Measurements from ENCODE around the gene FUZ. TPM values are rescaled to one million over a fixed set of nuclear protein-coding genes. Genes with fewer than 3 reads are reported as not detected.

The FUZ gene
- total and polyA plus RNA-seq, 2 of the 8 experiments (the other 6 are each of a cell fraction or from before 2014, with no cell fraction given), result 28.4 to 33.9 TPM

- H2AK5ac ChIP-seq (ENCODE audit: low read depth, low read length), result no peak overlapping the region
- no peak overlapping the region for H2AFZ ChIP-seq (ENCODE audit: low read length)
- FAIRE-seq (no peak), DNase-seq (ENCODE audit: low read depth in 1 of 2, low spot score in 2 of 2) (no peak)
- no peak overlapping the region for H2BK120ac ChIP-seq (replicated peaks; ENCODE audit: low read depth, low read length)
- no peak overlapping the region for H3K4me2 ChIP-seq (ENCODE audit: insufficient read depth in 1 of 2, low read depth in 2 of 2, low read length in 2 of 2)
- H3K79me2 ChIP-seq (ENCODE audit: control insufficient read depth in 1 of 2, insufficient read depth in 2 of 2, low read length in 2 of 2), result no peaks in the 10 kb centered on the region
- H2BK15ac ChIP-seq (ENCODE audit: low read length), result no peak overlapping the region
- H4K91ac ChIP-seq (replicated peaks; ENCODE audit: insufficient read length, low read length), result no peak overlapping the region
- CTCF ChIA-PET (ENCODE audit: partially characterized antibody), result interaction anchor here (1.1 to 2.2 kb wide), 8 partner anchors 11 to 215 kb away, joined by 3 to 13 read pairs (median 4); partner anchors contain the start of gene ZNF473
- H3K56ac ChIP-seq (replicated peaks; ENCODE audit: insufficient read length, low read depth, low read length), result no peak overlapping the region
- H3K36me3 ChIP-seq (ENCODE audit: control insufficient read depth in 2 of 4, insufficient read depth in 4 of 4, low read length in 3 of 4), result no peaks in the 10 kb centered on the region
- no peak overlapping the region for H3K18ac ChIP-seq (ENCODE audit: extremely low read depth, low read length)
- WGBS, 2 experiments (ENCODE audit: extremely low coverage in 1 of 2, insufficient coverage in 1 of 2, insufficient read length in 1 of 2, insufficient replicate concordance in 2 of 2, low coverage in 1 of 2, low lambda C conversion rate in 2 of 2, missing lambda C conversion rate in 1 of 2), result 86% methylated on average over 6 of the region's 6 CpGs; no CpG with 5 or more reads in 1 of the 2 experiments
- peaks cover 0 to 8% of the 10 kb centered on the region in 2 experiments for H4K20me1 ChIP-seq (replicated peaks in 1 of 2; ENCODE audit: control insufficient read depth in 1 of 2, insufficient read depth in 2 of 2, low read length in 2 of 2)
- peaks cover 2% of the 10 kb centered on the region; the same call in 1 of the 2 replicates for H3K23me2 ChIP-seq (ENCODE audit: low read depth, low read length)
- no peak overlapping the region for H3K4ac ChIP-seq (replicated peaks; ENCODE audit: insufficient read length, low read depth, low read length)
- H2BK5ac ChIP-seq (ENCODE audit: low read depth, low read length), result no peak overlapping the region
- H3K14ac ChIP-seq (ENCODE audit: insufficient read length), result no peak overlapping the region
- H3K27ac ChIP-seq (ENCODE audit: low read depth, low read length), result no peak overlapping the region
- no peak overlapping the region for H2BK20ac ChIP-seq (ENCODE audit: low read length)
- no peak overlapping the region for H4K5ac ChIP-seq (ENCODE audit: insufficient read length, low read depth, low read length)
- no peak overlapping the region for H3K4me3 ChIP-seq (ENCODE audit: extremely low read depth in 1 of 4, insufficient read depth in 2 of 4, low read depth in 3 of 4, low read length in 4 of 4)
- no peak overlapping the region for H3K23ac ChIP-seq (ENCODE audit: insufficient read length)
- POLR2A ChIA-PET (ENCODE audit: partially characterized antibody), result interaction anchor here (0.8 to 3.4 kb wide), 2 partner anchors 9 to 29 kb away, joined by 3 to 11 read pairs; no protein-coding TSS in a partner anchor
- H3K27me3 ChIP-seq (replicated peaks in 1 of 4; ENCODE audit: control insufficient read depth in 3 of 4, extremely low read depth in 1 of 4, insufficient read depth in 3 of 4, low read length in 3 of 4), result no peaks in the 10 kb centered on the region
- TF ChIP-seq KDM4A (IDR thresholded peaks at IDR 0.05; ENCODE audit: low read depth, low read length, severe bottlenecking) (no peak), CEBPB (IDR thresholded peaks at IDR 0.05; ENCODE audit: low read depth, low read length) (0 out of 2 replicates have a peak, but pooled peaks have one; percentile 36)
- no peak overlapping the region for H3K9ac ChIP-seq (replicated peaks in 1 of 4; ENCODE audit: extremely low read depth in 1 of 4, low read depth in 3 of 4, low read length in 3 of 4)
- no peaks in the 10 kb centered on the region for H3K9me3 ChIP-seq (ENCODE audit: insufficient read depth in 2 of 2, low read depth in 1 of 2, low read length in 1 of 2)
- H2BK12ac ChIP-seq (ENCODE audit: low read depth, low read length), result no peak overlapping the region
- no peak overlapping the region for H4K8ac ChIP-seq (ENCODE audit: extremely low read depth, insufficient read depth, low read length)
- peaks cover 6 to 17% (median 12%) of the 10 kb centered on the region in 4 experiments for H3K4me1 ChIP-seq (replicated peaks in 1 of 4; ENCODE audit: control insufficient read depth in 3 of 4, insufficient read depth in 4 of 4, low read length in 3 of 4)
- 0 out of 2 replicates have a peak, but pooled peaks cover 2% of the 10 kb centered on the region for H3K79me1 ChIP-seq (ENCODE audit: low read depth, low read length)
Observed at GRCh38 chr19:49811328-49811727, 1.8 kb downstream of the FUZ start.

Data from H1 (cell line).